Fibroblast of skin of back (primary cell): ENCODE results near the gene HS3ST2.
"Not testable (repeated sequence)": the region's sequence is repeated elsewhere in the genome, so short reads cannot be mapped to it uniquely, and the experiment has no call there.

ENCODE experiments used
- DNase-seq: peaks from one replicate; pipeline ENCODE4 v3.0.0-alpha.2; 2013

Gene HS3ST2

DNA sequence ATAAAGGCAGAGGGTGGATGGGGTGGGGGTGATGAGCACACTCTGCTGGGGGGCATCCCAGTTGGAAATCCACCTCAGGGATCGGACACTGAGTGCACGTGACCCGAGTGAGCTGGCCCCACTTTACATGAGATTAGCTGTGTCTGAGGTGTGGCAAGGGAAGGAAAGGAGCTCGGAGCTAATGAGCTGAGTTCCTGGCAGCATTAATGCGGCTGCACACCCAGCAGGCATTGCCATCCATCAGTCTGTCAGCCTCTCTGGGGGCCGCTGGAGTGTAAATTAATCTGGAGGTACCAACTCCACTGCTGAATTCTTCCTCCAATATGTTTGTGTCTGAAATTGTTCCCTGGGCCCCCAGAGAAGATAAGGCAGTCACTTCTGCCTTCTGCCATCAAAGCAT is 65.5 kb downstream of the HS3ST2 start:
- DNase-seq = no peak

DNA sequence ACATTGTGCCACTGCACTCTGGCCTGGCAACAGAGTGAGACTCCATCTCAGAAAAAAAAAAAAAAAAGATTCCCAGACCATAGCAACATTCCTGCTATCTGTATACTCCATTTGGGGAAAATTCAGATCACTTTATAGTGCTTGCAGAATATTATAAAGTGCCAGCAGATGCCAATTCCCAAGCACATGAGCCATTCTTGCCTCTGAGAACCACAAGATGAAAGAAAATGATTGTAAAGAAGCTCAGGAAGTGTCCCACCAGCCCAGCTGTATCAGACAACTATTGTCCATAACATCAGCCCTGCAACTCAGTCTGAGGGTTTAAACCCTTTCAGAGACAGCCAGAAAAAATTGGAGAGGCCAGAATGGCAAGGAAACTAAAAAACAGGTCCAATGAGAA is 69.0 kb downstream of the HS3ST2 start:
- no peak for DNase-seq

DNA sequence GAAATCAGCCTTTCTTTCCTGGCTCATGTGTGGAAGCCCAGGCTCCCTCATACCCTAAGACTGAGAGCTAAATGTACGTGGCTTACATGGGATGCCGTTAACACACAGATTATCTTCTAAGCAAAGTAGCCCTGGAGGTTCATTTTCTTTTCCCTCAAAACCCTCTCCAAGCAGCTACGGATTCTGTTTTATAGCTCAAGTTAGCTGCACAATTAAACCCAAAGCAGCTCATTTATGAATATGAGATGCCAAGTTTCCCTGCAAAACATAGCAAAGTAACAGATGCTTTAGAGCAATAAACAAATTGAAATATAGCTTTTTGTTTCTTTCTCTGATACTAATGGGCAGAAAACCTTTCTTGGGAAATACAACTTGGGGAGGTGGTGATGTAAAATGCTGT is 72.0 kb downstream of the HS3ST2 start:
- DNase-seq = no peak

DNA sequence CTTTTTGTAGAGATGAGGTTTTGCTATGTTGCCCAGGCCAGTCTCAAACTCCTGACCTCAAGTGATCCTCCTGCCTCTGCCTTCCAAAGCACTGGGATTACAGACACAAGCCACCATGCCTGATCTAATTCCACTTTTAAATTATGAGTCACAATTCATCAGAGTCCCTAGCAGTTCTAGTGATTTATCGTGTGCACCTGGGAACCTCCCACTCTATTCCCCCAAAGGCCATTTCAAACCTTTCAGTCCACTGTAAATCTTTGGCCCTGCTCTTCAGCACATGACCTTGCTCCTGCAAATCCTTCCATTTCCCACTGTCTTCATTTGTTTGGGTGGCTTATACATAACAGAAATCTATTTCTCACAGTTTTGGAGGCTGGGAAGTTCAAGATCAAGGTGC is 73.0 kb downstream of the HS3ST2 start:
- DNase-seq = no peak

DNA sequence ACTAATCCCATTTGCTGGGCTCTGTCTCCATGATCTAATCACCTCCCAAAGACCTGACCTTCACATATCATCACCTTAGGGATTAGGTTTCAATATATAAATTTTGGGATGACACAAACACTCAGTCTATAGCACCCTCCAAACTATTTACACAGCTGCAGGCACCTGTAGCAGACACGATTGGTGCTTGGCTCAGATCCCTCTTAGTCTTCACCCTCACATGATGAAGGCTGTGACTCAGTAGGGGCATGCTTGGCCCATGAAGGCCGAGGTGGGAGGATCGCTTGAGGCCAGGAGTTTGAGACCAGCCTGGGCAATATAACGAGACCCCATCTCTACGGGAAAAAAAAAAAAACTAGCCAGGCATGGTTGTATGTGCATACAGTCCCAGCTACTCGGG is 73.5 kb downstream of the HS3ST2 start:
- no peak for DNase-seq

DNA sequence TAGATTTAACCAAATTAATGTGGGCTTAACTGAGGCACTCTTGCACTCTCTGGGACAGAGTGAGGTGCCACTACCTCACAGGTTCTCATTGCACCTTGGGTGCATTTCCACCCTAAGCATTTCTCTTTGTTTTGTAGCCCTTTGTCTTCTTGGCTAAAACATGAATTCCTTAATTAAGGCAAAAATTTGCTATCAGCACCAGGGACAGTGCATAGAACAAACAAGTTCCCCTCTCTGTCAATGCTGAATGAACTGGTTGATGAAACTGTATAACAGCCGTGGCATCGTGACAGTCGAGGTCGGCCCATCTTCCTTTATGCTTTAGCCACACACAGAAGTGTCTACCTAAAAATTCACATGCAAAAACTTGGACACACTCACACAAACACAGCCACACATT is 74.8 kb downstream of the HS3ST2 start:
- no peak for DNase-seq

DNA sequence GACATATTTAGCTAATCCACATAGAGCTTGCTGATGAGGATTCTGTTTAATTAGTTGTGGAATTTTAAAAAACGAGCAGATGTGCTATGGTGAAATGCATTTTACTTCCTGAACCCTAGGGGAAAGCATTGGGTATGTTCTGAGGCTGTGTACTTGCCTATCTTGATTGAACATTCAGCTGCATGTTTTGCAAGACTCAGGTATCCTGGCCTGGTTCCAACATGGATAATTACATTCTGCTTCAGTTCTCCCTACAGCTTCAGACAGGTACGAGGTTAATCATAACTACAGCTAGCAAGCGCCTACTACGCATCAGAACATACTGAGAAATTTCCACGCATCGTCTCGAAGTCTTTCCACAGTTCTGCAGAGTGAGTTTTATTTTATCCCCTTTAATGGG is 77.0 kb downstream of the HS3ST2 start:
- DNase-seq = no peak

DNA sequence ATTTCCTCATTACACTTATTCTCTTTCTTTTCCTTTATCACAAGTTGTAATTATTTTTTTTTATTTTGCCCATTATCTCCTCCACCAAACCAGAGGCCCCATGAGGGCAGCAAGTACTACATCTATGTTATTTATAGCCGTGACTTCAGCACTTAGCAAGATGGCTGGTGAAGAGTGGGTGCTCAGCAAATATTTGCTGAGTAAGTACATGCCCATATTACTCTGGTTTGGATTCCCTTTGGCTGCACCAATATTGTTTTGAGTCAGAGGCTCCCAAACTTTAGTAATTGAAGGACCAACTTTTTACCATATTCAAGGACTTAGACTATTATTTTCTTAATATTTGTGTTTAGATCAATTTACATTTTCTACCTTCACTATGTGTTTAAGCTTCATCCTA is 83.2 kb downstream of the HS3ST2 start:
- DNase-seq = no peak

DNA sequence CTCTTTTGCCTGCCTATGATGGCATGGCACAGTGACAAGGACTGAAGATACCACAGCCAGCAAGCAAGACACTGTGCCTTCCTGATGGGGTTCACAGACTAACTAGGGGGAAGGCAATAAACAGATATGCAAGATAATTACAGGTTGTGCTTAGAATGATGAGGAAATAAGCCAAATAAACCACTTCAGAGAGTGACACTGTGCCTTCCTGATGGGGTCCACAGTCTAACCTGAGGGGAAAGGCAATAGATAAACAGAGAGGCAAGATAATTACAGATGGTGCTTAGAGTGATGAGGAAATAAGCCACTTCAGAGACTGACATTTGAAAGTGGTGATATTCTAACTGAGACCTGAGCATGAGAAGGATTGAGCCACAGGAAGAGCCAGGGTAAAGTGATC is 84.2 kb downstream of the HS3ST2 start:
- DNase-seq = no peak

DNA sequence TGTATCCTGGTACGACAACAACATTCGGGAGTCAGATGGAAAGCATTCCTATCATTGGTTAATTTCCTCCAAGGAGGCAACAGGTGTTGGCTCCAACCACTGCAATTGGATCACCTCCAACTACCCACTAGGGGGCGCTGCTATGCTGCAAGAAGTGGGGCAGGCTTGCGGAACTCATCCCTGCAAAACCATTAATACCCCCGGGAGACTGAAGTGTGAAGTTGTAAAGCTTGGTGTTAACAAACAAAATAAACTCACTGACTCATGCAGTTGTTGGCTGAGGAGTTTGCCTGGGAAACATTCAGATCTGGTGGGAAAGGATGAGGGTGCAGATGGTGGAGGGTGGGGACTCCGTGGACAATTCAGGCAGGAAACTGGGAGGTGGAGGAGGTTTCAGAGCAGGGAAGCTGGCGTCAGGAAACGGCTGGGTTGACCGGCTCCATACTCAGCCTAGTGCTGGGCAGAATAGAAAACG is 84.9 kb downstream of the HS3ST2 start:
- DNase-seq = peak; percentile 60

DNA sequence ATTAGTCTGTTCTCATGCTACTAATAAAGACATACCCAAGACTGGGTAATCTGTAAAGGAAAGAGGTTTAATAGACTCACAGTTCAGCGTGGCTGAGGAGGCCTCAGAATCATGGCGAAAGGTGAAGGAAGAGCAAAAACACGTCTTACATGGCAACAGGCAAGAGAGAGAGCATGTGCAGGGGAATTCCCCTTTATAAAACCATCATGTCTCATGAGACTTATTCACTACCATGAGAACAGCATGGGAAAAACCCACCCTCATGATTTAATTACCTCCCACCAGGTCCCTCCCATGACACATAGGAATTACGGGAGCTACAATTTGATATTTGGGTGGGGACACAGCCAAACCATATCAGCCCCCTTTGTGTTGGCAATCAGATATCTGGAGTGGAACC is 85.6 kb downstream of the HS3ST2 start:
- not testable (repeated sequence) for DNase-seq

DNA sequence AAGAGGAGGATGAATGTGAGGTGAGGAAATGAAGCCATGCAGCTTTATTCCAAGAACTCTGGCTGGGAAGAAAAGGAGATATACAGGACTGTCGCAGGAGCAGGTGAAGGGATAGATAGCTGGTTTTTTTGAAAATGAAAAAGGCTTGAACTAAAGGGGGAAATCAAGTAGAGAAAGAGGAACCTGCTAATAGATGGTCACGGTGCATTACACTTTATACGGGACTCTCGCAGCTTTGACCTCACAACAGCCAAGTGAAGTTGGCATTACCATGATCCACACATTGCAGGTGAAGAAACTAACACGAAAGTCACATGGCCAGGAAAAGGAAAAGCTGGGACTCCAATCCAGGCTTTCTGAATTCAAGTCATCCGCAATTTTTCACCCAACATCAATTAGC is 86.9 kb downstream of the HS3ST2 start:
- DNase-seq = no peak

DNA sequence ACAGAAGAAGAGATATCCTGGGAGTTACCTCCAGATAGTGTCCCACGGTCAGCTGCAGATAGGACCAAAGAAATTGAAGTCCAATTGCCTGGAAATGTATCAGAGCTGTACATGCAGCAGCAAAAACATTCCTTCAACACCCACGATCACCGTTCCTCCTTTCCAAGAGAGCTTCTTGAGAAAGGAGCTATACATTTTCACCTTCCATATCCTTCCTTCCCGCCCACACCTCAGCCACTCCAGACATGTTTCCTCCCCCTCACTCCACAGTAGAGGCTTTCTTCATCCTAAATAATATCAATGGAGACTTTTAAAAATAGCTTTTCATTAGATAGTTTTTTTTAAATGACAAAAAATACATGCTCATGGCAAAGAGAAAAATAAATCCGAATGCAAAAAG is 87.6 kb downstream of the HS3ST2 start:
- no peak for DNase-seq

DNA sequence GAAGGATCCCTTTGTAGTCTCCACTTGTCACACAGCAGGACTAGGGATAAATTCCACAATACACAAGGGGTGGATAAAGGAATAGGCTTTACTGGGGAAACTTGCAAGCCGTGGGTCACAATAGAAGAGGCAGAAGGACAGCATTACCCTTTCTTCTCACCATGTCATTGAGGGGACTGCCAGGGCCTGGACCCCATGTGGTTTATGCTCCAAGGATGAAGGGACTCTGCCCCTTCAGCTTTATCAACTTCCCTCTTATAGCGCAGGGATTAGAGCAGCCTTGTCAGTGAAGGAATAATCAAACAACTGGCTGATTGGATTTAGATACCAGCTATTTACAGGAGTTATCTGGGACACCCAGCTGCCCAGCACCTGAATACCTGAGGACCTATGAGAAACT is 89.8 kb downstream of the HS3ST2 start:
- DNase-seq = no peak

DNA sequence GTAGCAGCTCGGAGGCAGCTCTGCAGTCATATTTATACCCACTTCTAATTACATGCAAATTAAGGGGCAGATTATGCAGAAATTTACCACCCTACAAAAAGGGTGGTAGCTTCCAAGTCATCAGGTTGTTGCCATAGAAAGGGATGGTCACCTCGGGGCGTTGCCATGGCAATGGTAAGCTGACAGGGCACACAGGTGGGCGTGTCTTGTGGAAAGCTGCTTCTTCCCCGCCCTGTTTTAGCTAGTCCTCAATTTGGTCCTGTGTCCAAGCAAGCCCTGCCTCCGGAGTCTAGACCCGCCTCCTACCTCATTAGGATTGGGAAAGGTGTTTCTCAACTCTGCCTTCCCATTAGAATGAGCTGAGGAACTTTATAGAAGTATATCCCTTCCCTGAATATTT is 98.7 kb downstream of the HS3ST2 start:
- DNase-seq = no peak

DNA sequence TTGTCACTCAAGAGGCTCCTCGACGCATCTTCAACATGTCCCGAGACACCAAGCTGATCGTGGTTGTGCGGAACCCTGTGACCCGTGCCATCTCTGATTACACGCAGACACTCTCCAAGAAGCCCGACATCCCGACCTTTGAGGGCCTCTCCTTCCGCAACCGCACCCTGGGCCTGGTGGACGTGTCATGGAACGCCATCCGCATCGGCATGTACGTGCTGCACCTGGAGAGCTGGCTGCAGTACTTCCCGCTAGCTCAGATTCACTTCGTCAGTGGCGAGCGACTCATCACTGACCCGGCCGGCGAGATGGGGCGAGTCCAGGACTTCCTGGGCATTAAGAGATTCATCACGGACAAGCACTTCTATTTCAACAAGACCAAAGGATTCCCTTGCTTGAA is 101.0 kb downstream of the HS3ST2 start:
- DNase-seq = no peak

DNA sequence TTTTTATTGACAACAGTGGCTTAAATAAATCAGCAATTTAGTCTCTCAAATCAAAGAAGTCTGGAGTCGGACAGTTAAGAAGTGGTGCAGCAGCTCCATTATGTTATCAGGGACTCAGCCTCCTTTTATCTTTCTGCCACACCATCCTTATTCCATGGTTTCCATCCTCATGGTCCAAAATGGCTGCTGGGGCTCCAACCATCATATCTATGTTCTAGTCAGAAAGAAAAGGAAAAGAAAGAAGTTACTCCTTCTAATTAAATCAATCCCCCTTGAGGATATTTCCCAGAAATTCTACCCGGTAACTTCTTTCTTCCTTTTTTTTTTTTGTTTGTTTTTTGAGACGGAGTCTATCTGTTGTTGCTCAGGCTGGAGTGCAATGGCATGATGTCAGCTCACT is 109.5 kb downstream of the HS3ST2 start:
- no peak for DNase-seq

DNA sequence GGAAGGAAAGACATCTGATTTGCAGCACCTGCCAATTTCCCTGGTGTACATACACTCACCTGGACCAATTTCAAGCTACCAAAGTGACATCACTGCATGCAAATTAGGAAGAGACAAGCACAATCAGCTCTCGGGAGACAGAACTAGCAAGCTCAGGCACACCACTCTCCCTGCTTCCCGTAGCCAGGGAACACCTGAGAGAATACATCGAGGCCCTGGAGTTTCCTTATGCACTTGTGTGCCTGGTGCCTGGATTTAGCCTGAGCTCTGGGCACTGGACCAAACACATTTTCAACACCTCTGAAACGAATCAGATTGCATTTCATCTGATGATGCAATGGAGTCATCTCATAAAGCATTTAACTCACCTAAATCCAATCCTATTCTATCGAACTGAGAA is 110.5 kb downstream of the HS3ST2 start:
- DNase-seq = no peak

DNA sequence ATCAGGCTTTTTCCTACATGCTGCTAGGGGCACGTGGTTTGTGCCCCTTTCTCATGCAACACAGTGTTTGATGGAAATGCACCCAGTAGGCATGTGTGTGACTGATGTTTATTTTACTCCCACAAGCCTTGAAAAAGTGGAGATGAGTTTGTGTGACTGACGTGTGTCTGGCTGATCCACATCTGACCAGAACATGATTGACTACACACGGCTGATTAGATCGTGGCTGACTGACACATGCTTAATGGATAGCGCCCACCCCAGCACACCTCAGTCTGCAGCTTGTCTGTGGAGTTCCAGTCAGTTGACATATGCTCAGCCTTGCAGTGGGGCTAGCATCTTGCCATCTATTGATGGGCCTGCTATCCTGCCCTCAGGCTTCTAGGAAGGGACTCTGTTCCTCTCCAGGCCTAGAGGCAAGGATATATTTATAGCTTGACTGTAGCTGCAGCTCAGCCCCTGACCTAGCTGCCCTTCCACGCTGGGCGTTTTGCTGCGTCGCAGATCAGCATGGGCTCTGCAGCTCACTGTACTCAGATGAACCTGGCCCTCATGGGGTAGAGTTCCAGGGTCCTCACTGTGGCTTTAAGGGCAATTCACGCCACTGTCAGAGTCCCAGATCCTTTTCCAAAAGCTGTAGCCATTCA is 112.3 kb downstream of the HS3ST2 start:
- DNase-seq = no peak

DNA sequence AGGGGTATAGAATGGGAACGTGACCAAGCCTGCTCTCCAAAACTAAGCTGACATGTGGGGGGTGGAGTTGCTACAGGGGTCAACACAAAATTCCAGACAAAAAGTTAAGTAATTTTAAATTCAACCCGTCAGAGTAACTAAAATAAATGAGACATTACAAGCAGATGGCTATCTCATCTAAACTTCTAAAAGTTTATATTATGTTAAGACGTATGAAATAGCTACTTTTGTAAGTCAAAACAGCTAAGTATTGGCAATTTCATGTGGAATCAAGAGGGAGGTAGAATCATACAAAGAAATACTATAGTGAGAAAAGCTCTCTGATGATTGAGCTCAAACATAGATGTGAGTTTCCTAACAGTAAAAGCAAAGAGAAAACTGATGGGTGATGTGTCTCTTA is 113.3 kb downstream of the HS3ST2 start:
- no peak for DNase-seq

DNA sequence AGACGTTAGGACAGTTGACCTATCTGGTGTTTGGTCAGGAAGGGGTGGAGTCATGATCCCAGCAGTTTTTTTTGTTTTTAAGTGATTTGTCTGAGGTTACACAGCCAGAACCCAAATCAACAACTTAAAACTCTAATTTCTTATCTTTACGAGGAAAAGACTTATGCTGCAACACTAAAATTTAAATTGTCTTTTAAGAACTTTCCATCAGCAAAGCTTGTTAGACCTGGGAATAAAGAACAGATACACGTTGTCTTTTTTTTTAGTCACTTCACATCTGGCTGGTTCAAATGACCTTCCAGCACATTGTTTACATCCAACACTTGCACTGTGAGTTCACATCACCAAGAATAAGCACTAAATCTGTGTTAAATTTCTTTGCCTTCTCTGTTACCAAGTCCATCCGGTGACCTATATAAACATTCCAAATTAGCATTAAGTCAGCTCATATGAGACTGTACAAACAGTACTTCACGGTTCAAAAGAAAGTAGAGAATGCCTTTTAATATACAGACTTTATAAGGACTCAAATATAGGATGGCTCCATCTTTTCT is 115.0 kb downstream of the HS3ST2 start:
- DNase-seq = no peak

DNA sequence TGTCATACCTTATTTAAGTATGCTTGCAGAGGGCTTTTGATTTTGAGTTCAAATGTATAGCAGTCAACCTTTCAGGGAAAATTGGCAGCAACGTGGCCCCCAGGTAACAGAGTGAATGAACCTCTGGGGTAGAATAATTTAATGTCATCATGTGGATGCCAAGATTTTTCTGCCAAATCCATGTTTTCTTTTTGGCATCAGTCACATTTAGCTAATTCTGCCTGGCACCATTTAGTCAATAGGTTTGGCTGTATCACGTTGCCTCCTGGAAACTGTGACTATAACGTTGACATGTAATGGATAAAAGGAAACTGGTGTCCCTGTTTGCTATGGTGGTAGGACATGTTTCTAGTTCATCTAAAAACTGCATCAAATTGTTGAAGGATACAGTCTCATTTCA is 115.5 kb downstream of the HS3ST2 start:
- no peak for DNase-seq

DNA sequence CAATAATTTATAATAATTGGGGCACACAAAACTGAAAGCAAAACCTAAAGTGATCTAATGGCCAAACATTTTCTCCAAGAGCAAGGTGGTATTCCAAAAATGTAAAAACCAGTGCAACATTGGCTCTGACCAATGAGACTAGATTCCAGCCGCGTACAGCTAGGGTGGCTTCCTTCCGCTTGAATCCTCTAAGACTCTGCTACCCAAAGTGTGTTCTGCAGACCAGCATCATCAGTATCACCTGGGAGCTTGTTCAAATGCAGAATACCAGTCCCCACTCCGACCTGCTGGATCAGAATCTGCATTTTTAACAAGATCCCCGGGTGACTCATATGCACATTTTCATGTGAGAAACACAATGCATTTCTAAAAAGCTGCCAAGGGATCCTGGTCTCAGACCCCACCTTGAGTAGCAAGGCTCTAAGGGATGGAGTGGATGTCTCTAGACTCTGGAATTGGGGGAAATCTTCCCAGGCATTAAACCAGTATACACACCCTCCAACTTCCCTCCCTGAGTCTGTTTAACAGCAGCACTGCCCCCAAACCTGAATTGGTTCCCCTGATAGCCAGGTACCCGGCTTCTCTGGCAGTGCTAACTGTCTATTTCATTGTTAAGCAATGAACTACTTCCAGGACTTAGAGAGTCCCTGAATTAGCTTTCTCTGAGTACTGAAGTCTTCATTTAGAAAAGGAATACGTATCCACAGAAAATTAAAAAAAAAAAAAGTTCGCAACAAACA is 118.2 kb downstream of the HS3ST2 start:
- DNase-seq = no peak

DNA sequence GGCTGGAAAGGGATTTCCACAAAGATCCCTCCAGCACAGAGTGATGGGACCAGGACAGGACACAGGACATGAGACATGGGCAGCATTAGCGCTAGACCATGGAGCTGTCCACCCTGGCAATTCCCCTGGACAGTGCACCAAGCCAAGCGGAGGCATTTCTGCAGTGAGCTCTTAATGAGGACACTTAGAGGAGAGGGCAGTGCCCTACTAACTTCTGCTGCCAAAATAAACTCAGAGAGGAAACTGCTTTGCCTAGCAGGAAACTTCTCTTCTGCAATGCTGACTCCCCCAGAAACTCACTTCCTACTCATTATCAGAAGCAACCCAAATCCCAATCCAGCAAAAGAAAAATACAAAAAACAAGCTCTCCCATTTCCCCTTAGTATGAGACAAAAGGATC is 119.2 kb downstream of the HS3ST2 start:
- no peak for DNase-seq
